Stimulated activated CD4-positive, alpha-beta T cell treated with anti-CD3 and anti-CD28 coated beads, Interleukin-15, amount 100 ng/mL, for 1 hour (primary cell): ENCODE data around the gene SUSD3.
"Not testable (repeated sequence)": the region's sequence is repeated elsewhere in the genome, so short reads cannot be mapped to it uniquely, and the experiment has no call there.

Source experiments
- DNase-seq, 2 donors: peaks; one replicate each; pipeline ENCODE4 v3.0.0-alpha.2; 2020; ENCODE audit warnings: low read depth in 1 of 2, low spot score in 1 of 2

Gene SUSD3

DNA sequence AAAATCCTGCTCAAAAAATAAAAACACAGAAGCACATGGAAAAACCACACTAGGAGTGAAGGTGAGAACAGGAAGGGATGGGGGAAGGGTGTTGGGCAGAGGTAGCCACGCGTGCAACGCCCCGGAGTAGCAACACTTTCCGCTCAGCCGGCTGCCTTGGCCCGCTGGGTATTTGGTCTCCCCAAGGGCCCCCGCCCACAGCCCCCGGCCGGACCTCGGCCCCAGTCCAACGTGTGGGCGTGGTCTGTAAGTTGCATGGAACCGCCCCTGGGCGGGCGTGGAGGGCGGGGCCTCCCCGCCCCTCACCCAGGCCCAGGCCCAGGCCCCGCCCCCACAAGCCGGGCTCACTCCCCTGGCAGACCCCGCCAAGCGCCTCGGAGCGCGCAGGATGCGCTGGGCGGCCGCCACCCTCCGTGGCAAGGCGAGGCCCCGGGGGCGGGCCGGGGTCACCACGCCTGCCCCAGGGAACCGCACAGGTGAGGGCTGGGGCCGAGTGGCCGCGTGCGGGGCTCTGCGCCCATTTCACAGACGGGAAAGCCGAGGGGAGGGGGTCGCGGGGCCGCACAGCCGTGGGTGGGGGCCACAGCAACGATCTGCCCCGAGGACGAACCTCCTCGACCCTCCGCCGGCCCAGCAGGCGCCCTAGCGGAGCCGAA, at the start of gene SUSD3:
TSS of gene SUSD3 (plus strand) at position 347 of the 656 bp plus-strand sequence. CDS start at position 389, 42 bp downstream.
- DNase-seq, result peak; percentile 51 to 52

DNA sequence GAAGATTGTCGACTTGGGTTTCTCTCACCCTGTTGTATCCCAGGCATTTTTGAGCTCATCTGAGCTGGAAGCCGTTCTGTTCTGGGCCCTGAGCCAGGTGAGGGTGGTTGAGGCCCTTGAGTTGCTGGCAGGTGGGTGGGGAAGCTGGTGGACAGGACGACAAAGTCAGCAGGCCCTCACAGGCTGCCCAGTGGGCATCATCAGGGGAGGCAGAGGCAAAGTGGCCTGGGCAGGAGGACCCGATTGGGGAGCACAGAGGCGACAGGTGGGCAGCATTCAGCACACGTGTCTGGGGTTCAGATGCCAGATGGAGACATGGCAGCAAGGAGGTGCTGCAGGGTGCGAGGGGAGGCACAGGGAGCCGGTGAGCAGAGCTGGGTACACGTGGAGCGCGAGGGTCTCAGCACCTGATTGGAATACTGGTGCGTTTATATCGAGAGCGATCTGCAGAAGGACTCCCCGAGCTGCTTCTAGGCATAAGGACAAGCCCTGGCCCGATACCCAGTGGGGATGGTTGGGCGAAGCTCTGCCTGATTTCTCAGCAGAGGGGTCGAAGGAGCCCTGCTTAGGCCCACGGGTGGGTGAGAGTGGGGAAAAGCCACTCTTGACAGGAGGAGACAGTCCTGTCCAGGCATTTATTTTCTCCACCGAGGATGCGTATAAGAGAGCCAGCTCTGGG, 49.0 kb upstream of the SUSD3 start:
- no peak for DNase-seq

DNA sequence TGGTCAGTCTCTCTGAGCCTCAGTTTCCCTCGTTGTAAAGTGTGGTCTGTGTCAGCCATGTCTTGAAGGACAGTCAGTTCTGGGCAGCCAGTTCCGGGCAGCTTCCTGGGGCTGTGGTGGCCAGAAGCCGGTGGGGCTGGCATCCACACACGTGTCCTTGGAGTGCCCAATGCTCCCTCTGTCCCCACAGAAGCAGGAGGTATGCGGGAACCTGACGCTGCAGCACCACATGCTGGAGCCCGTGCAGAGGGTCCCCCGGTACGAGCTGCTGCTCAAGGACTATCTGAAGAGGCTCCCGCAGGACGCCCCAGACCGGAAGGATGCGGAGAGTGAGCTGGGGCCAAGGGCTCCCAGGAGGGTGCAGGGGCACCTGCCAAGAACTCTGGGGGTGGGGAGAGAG, 48.4 kb upstream of the SUSD3 start:
- DNase-seq, result no peak

DNA sequence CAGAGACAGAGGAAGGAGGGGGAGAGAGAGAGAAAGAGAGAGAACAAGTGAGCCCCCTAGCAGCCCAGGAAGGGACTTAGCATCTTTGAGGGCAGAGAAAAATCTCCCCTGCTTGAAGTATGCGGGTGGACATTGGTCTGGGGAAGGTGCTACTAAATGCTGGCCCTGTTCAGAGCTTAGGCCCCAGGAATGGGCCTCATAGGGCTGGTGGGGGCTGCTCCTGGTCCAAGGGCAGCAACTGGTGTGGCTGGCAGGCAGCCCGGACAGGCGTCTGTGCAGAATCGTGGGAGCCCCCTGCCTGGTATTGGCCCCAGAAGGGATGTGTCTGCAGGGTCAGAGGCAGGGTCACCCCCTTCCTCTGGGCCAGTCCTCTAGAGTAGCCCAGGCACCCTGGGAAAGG, 47.8 kb upstream of the SUSD3 start:
- DNase-seq, result no peak

DNA sequence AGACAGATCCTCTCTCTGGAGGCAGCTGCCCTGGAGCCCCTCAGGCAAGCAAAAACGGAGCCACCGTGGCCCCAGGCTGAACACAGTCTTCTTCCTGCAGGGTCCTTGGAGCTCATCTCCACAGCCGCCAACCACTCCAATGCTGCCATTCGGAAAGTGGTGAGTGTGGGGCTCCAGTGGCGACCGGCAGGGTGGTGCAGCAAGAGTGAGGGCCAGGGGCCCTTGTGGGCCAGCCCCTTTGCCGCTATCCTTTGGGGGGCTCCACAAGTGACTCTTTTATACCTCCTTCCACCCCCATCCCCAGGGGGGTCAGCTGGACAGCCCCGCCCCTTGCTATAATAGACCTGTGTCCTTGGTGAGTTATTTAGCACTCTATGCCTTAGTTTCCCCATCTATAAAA, 47.4 kb upstream of the SUSD3 start:
- DNase-seq, result no peak

DNA sequence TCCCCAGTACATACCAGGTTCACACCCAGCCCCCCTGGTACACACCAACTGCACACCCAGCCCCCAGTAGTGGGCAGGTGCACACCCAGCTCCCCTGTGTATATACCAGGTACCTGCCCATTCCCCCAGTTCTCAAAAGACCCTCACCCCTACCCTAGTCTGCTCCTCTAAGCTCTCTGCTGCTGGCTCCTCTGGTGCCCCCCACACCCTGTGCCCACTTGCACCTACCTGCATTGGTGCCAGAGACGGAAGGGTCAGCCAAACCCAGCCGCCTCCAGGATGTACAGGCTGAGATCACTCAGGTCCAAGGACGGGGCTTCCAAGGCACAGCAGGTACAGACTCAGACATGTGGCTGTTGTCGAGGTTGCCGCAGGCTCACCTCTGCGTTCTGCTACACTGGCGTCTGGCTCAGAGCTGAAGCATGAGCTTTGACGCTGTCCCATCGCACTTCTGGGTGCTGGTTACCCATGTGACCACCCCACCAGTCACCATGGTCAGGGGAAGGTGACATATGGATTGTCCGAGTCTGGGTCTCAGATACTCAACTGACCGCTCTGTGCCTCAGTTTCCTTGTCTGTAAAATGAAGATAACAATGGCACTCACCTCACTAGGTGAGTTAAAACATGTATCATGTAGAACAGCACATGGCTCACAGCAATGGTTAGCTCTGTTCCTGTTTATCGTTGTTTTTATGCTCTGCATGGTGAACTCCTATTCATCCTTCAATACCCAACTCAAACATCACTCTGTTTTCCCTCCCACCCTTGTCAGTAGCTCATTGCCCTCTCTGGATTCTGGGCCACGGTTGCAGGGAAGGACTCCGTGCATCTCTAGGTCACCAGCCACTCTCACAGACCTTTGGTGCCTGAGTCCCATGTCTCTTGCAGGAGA, 45.3 kb upstream of the SUSD3 start:
- DNase-seq, result no peak

DNA sequence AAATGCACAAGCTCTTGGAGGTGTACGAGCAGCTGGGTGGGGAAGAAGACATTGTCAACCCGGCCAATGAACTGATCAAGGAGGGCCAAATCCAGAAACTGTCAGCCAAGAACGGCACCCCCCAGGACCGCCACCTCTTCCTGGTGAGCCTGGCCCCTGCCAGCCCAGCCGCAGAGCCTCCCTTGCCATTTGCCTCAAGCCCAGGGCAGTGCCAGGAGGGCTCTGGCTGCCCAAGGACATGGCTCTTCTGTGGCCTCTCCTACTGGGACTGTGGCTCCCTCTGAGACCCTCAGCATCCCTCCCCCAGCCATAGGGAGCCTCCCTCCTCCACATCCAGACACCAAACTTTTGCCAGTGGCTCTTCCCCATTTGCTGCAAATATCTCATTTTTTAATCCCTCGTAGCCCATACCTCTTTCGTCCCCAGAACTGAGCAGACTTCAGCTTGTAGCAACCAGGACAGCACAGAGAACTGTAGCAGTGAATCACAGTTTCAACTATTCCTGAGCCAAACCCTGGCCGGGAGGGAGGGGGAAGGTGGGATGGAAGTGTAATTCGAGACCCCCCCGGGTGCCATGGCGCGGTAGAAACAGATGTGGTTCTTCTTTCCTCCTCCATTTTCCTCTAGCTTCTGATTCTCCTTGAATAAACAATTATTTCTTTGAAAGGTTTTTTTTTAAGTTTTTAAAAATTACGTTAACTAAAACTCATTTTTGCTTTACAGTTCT, 44.5 kb upstream of the SUSD3 start:
- no peak for DNase-seq

DNA sequence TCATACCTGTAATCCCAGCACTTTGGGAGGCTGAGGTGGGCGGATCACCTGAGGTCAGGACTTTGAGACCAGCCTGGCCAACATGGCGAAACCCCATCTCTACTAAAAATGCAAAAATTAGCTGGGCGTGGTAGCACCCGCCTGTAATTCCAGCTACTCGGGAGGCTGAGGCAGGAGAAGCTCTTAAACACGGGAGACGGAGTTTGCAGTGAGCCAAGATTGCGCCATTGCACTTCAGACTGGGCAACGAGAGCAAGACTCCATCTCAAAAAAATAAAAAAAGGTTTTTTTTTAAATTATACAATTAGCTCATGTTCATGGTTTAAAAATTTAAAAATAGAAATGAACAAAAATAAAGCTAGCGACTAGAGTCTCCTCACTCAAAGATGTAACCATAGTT, 43.3 kb upstream of the SUSD3 start:
- DNase-seq, result not testable (repeated sequence)

DNA sequence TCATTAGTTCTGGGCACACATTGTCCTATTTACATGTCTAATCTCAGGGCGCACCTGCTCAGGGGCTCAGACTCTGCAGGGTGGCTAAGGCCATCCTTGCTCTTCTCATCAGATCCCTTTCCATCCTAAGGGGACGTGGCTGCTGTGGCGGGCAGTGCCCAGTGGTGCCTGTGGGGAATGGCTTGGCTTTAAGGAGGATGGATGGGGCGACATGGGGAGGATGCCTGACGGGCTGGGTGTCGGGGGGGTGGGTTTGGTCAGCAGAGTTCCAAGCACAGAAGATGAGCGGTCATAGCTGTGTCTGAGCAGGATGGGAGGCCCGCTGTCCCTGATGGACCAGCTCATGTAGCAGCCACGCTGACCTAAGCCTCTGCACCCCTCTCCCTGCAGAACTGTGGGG, 40.9 kb upstream of the SUSD3 start:
- no peak for DNase-seq

DNA sequence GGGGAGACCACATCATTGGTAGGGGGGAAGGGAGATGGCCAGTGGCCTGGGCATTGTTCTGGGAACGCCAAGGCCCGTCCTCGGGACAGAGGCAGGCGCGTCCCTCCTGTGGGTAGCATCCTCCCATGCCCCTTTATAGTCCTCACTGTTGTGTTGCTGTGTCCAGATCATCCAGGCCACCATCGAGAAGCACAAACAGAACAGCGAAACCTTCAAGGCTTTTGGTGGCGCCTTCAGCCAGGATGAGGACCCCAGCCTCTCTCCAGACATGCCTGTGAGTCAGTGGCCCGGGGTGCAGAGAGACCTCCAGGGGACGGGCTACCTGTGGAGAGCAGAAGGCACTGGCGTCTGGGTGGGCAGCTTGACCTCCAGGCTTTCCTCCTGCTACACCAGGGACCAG, 38.4 kb upstream of the SUSD3 start:
- no peak for DNase-seq

DNA sequence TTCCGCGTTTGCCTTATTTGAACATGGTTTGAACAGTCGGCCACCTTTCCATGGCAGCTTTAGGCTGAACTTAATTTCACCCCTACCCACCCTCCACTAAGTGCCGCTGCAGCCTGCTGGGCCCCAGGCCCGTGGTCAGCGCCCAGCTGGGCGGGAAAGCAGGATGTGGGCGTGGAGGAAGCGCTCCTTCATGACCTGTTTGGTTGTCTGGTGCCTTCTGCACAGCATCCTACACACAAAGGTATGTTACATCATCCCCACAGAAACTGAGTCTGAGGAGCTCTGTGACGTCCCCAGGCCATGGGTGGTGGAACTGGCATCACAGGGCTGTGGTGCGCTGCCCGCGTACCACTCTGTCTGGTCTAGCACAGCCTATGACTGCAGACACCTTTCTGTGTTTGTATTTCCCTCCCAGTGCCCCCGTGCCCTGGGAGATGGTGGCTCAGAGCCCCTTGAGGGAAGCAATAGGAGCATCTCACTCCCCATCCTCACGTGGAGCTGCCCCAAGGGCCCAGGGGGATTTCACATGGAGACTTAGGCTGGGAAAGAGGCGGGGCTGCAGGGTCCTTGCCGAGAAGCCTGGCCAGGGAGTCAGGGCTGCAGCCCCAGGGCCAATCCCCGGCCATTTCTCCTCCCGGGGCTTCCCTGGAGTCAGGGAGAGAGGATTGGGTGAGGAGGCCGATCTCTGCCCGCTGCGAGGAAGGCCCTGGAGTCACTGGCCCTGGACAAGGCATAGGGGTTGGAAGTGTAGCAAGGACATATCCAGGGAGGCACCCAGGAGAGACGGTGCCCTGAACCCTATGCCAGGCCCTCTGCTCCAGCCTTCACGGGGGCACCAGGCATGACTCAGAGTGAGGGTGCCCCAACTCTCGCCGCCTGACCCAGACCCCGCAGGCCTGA, 37.5 kb upstream of the SUSD3 start:
- DNase-seq, result no peak

DNA sequence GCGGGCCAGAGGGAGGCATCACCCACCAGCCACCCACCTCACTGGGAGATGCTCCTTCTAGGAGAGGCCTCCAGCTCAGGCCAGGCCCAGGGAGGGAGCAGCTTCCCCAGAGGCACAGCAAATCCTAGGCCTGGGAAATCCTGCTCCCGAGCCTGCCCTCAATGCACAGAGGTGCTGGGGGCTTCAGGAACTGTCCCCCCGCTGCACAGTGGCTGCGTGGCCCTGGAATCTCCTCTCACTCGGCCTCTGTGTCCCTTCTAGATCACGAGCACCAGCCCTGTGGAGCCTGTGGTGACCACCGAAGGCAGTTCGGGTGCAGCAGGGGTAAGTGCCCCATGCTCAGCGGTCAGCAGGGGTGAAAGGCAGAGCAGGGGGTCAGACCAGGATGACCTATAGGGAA, 36.4 kb upstream of the SUSD3 start:
- DNase-seq, result no peak

DNA sequence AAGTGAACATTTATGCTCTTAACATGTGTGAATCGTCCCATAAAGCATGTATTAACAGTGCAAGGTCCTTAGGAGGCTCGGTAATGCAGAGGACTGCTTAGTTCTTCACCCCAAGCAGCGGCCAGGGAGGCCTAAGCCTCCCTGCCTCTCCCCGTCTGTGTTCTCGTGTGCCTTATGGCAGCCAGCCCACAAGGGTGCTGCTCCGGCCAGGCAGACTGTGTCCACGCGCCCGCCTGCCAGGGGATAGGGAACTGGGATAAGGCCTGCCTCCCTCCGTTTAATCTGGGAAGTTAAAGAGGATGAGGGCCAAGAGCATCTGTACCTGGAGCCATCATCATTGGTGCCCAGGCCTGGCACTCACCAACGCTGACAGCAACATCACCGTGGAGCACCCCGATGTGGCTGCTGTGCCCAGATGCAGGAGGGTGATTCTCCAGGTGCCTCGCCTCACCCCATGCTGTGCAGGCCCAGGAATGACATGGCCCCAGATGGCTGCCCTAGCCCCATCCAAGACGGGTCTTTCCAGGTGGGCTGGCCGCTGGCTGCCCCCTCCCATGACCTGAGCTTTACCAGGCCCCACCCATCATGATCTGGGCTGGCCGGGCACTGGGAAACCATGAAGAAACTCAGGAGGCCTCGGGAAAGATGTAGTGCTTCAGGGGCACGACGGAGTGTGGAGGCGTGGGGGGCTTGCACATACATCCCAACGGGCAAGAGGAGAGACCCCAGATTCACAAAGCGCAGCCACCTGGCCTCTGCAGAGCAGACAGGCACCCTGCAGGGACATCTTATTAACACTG, 35.6 kb upstream of the SUSD3 start:
- DNase-seq, result no peak

DNA sequence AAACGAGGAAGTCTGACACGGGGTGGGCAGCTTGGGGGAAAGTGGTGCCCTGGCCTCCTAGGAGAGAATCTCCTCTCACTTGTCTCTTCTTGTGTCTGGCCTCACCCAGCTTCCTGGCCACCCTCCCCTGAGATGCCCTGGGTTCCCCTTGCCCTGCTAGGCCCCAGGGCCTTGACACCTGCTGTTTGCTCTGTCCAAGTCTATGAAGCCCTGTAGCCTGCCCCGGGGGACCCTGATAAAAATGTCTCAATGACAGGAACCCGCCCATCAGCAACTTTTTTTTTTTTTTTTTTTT, 35.0 kb upstream of the SUSD3 start:
- no peak for DNase-seq

DNA sequence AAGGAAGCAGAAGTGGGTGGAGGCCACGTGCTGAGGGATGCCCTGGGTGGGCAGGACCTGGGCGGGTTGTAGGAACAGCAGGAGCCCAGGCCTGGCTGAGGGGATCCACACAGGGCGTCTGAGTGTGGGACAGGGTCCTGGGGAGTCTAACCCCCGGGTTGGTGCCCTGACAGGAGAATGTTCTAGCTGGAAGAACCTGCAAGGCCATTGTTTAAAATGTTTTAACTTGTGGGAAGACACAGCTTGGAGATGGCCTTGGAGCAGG, 33.9 kb upstream of the SUSD3 start:
- no peak for DNase-seq

DNA sequence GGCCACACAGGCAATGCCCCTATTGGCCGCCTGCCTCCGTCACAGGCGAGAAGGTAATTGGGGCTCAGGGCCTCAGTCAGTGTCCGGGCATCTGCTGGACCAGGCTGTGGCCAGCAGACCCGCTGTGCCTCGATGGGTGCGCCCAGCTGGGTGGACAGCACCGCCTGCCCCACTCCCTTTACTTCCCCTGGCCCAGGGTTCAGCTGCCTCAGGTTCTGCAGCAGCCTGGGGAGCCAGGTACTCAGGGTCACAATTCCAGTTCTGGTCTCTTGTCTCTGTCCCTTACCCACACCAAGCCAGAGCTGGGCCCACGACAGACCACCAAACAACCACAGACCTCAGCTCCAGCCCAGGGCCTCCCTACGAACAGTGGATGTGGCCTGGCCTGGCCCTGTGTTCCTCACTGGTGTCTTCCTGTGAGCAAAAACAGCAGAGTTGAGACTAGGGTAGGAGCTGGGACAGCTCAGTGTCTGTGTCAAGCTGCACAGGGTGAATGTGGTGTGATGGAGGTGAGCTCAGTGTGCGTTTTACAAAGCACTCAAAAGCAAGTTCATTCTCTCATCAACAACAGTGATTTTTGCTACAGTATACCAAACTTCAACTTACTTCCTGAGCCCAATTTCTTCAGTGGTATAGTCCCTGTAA, 33.4 kb upstream of the SUSD3 start:
- no peak for DNase-seq

DNA sequence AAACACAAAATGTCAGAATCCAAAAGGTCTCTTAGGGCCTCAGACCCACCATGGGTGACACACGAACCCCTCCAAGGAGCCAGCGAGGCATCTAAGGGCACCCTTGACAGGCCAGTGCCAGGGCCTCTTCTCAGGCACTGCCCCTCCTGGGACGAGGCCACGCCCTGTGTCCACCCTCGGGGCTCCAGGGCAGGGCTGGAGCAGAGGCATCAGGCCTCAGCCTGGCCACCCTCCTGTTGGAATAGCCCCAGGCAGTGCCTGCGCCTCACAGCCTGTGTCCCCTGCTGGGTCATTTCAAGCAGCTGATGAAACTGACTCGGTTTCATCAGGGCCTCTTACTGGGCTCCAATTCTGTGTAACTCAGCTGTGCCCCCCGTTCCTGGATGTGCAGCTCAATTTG, 32.8 kb upstream of the SUSD3 start:
- no peak for DNase-seq

DNA sequence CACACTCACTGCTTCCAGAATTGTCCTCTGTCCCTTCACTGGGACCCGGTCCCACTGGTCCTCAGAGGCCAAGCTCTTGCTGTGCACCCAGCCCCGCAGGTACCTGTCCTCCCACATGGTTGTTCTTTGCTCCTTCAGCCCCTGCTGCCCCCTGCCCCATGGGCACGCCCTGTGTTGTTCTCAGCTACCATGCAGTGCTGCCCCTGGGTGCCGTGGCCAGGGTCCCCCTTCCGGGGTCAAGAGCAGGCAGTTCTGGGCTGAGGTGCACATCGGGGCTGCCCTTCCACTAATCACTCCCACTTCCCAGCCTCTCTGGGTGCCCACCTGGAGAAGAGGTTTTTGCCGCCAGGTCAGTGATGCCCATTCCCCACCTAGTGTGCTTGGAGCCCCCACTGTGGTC, 31.9 kb upstream of the SUSD3 start:
- no peak for DNase-seq

DNA sequence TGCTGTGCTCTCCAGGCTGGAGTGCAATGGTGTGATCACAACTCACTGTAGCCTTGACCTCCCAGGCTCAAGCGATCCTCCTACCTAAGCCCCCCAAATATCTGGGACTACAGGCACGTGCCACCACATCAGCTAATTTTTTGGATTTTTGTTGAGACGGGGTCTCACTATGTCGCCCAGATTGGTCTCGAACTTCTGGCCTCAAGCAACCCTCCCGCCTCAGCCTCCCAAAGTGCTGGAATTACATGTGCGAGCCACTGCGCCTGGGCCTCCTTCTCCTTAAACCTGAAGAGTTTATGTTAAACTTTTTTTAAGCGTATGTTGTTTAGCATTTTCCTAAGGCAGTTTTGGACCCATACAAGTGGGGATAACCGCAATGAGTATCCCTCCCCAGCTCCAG, 30.8 kb upstream of the SUSD3 start:
- DNase-seq, result no peak
